BLaER1 (cell line): Measurements from ENCODE around the gene CIITA.

ENCODE experiments used
- H3K27ac ChIP-seq: shearing (Covaris generic); formaldehyde crosslinking; 2 replicates; pipeline ENCODE4 v1.8.1; 2022
- H3K27me3 ChIP-seq: shearing (Covaris generic); formaldehyde crosslinking; 2 replicates; pipeline ENCODE4 v1.8.1; 2022
- H3K36me3 ChIP-seq: shearing (Covaris generic); formaldehyde crosslinking; 2 replicates; pipeline ENCODE4 v1.8.1; 2022
- H3K4me1 ChIP-seq: shearing (Covaris generic); formaldehyde crosslinking; 2 replicates; pipeline ENCODE4 v1.8.1; 2022
- H3K4me2 ChIP-seq: shearing (Covaris generic); formaldehyde crosslinking; 2 replicates; pipeline ENCODE4 v1.8.1; 2022
- H3K4me3 ChIP-seq: shearing (Covaris generic); formaldehyde crosslinking; 2 replicates; pipeline ENCODE4 v1.8.1; 2022
- H3K9ac ChIP-seq: shearing (Covaris generic); formaldehyde crosslinking; 2 replicates; pipeline ENCODE4 v1.8.1; 2022
- H3K9me3 ChIP-seq: shearing (Covaris generic); formaldehyde crosslinking; 2 replicates; pipeline ENCODE4 v1.8.1; 2022
- H4K20me1 ChIP-seq: shearing (Covaris generic); formaldehyde crosslinking; 2 replicates; pipeline ENCODE4 v1.8.1; 2022
- Cebpa-rat ChIP-seq: shearing (Covaris generic); IDR thresholded peaks from 2 replicates; pipeline ENCODE4 v1.8.1; 2022

The CIITA gene

DNA sequence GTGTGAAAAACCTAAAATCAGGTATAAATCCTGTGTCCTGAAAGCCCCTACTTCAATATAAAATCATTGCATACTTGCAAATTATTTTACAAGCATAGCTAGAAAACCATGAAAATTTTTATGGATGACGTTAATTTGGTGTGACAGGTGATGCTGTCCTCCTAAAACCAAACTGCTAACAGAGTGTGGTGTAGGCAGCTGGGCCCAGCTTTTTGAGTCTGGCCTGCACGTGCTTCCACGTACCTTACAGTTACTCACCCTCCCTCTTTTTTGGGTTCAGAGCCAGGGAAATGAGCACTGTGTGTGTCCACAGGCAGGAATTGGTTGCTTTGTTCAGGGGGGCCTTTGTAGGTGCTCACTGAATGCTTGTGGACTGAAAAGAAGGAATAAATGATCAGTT is 103.8 kb downstream of the CIITA start:
- no peak overlapping the region for H3K4me3 ChIP-seq
- peaks cover 32% of the 10 kb centered on the region for H3K4me1 ChIP-seq
- H3K9me3 ChIP-seq = no peaks in the 10 kb centered on the region
- no peaks in the 10 kb centered on the region; the same call in 1 of the 2 replicates for H4K20me1 ChIP-seq
- no peak for TF ChIP-seq Cebpa-rat
- H3K27me3 ChIP-seq = no peaks in the 10 kb centered on the region
- peaks cover 74% of the 10 kb centered on the region for H3K36me3 ChIP-seq
- no peak overlapping the region for H3K27ac ChIP-seq
- H3K4me2 ChIP-seq = no peak overlapping the region
- no peak overlapping the region for H3K9ac ChIP-seq

DNA sequence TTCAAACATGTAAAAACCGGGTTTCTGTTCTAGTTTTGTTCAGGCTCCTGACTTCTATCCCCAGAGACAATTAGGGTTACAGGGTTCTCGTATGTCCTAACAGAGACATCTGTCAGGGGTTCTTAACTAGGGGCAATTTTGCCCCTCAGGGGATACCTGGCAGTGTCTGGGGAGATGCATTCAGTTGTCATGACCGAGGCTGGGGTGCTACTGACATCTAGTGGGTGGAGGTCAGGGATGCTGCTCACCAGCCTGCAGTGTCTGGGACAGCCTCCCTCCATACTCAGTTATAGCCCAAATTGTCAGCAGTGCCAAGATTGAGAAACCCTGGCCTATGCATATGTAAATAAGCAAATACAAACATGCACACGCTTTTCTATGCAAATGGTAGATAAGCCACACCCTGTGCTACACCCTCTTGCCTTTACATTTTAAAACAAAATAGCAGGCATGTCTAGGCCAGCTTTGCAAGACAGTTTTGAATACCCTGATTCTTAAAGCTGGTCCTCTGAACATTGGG is 104.8 kb downstream of the CIITA start:
- H3K36me3 ChIP-seq = peaks cover 75% of the 10 kb centered on the region
- H3K4me2 ChIP-seq = peak overlapping the region; percentile 77
- peaks cover 33% of the 10 kb centered on the region for H3K4me1 ChIP-seq
- H3K27ac ChIP-seq = peak overlapping the region; percentile 49; the same call in 1 of the 2 replicates
- no peaks in the 10 kb centered on the region for H3K9me3 ChIP-seq
- no peak overlapping the region for H3K9ac ChIP-seq
- H4K20me1 ChIP-seq = no peaks in the 10 kb centered on the region; the same call in 1 of the 2 replicates
- no peak for TF ChIP-seq Cebpa-rat
- H3K27me3 ChIP-seq = no peaks in the 10 kb centered on the region
- H3K4me3 ChIP-seq = no peak overlapping the region

DNA sequence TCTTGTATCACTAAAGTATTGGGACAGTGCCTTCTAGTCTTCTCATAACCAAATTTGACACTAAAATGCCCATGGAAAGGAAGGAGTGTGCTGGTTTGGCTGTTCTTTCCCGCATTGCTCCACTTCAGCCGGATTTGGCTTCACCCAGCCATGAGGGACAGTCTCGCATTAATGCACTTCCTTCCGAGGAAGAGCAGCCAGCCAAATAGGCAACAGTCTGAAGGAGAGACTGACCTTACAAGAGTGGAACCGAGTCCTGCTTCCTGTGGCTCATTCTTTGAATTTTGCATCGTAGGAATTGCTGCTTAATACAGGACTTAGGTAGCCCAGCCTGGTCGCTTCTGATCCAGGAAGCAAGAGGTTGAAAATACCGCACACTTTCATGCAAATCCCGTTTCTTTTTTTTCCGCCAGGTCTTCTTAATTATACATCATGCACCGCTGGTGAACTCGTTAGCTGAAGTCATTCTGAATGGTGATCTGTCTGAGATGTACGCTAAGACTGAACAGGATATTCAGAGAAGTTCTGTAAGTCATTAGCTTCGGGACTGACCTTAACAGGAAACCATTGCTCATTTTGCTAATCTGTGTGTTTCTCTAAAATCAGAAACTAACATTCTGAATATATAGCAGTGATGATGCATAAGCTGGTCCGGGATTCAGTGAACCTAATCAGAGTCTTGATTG is 105.6 kb downstream of the CIITA start:
- Histone ChIP-seq H4K20me1 (no peaks in the 10 kb centered on the region; the same call in 1 of the 2 replicates), H3K4me1 (peaks cover 41% of the 10 kb centered on the region), H3K36me3 (peaks cover 67% of the 10 kb centered on the region), H3K9ac (peak overlapping the region; percentile 27; the same call in 1 of the 2 replicates), H3K9me3 (no peaks in the 10 kb centered on the region), H3K27me3 (no peaks in the 10 kb centered on the region), H3K4me2 (peak overlapping the region; percentile 77), H3K4me3 (no peak overlapping the region; the same call in 1 of the 2 replicates), H3K27ac (peak overlapping the region; percentile 49)
- no peak for TF ChIP-seq Cebpa-rat

DNA sequence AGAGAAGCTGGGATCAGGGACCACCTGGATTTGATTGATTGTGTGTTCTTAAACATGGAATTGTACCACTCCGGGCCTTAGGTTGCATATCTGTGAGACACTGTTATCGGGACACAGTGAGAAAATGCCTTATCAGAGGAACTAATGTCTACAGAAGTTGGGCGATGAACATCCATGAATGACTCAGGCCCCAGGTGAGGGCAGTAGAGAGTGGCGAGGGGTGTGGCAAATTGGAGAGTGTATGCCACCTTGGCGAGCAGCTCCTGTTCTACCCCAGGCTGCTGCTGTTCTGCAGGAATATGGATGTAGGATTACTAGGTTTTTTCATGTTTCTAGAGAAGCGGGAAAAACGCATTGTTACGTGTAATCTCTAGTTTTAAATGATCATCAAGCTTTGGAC is 106.2 kb downstream of the CIITA start:
- peaks cover 66% of the 10 kb centered on the region for H3K36me3 ChIP-seq
- no peak overlapping the region for H3K27ac ChIP-seq
- H3K27me3 ChIP-seq = no peaks in the 10 kb centered on the region
- peaks cover 44% of the 10 kb centered on the region for H3K4me1 ChIP-seq
- H3K9me3 ChIP-seq = no peaks in the 10 kb centered on the region
- H3K9ac ChIP-seq = no peak overlapping the region
- TF ChIP-seq Cebpa-rat = no peak
- no peak overlapping the region for H3K4me3 ChIP-seq
- H3K4me2 ChIP-seq = peak overlapping the region; percentile 77
- H4K20me1 ChIP-seq = no peaks in the 10 kb centered on the region; the same call in 1 of the 2 replicates

DNA sequence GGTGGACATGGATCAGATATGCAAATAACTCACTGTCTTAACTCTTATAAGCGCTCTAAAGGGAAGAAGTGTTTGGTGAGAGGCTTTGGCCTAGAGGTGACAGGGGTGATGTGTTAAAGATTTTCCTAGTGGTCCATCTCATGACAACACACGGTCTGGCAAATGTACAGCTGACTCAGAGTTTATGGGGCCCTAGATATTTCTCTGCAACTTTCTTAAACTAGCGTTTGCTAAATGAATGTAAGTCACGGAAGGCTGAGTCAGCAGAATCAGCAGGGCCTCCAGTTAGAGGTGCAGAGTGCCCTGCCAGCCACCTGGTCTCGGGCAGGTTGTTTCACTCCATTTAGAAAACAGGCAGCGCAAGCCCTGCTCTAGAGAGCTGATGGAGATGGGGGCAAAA is 107.5 kb downstream of the CIITA start:
- Histone ChIP-seq H3K36me3 (peaks cover 66% of the 10 kb centered on the region), H3K27me3 (no peaks in the 10 kb centered on the region), H4K20me1 (no peaks in the 10 kb centered on the region; the same call in 1 of the 2 replicates), H3K9ac (no peak overlapping the region), H3K4me3 (no peak overlapping the region), H3K4me2 (no peak overlapping the region), H3K4me1 (peaks cover 44% of the 10 kb centered on the region), H3K27ac (no peak overlapping the region), H3K9me3 (no peaks in the 10 kb centered on the region)
- no peak for TF ChIP-seq Cebpa-rat
